ENCODE measurements around the gene TMIE. TPM values are rescaled to one million over a fixed set of nuclear protein-coding genes. Genes with fewer than 3 reads are reported as not detected.

Gene TMIE
- polyA plus RNA-seq, 1 donor (not counting 4 experiments of a cell fraction or from before 2014, with no cell fraction given) = 0.07 TPM

- Histone ChIP-seq H3K4me1 (ENCODE audit: control insufficient read depth, extremely low read depth, insufficient read depth, low read length) (no peaks in the 10 kb centered on the region), H3K36me3 (ENCODE audit: control insufficient read depth in 2 of 2, extremely low read depth in 1 of 2, insufficient read depth in 2 of 2, low read length in 2 of 2) (peaks cover 65 to 80% of the 10 kb centered on the region in 2 experiments), H3K9me1 (ENCODE audit: control insufficient read depth, extremely low read depth, insufficient read depth, low read length) (no peaks in the 10 kb centered on the region), H3K27ac (ENCODE audit: control insufficient read depth, insufficient read depth, low read length) (no peak overlapping the region), H3K4me2 (ENCODE audit: control insufficient read depth, extremely low read depth, insufficient read depth, low read depth, low read length) (no peak overlapping the region), H3K4me3 (ENCODE audit: control insufficient read depth in 2 of 3, extremely low read depth in 1 of 3, insufficient read depth in 2 of 3, low read depth in 1 of 3, low read length in 3 of 3) (no peak overlapping the region), H4K20me1 (ENCODE audit: control insufficient read depth, extremely low read depth, insufficient read depth, low read length) (no peaks in the 10 kb centered on the region), H3K9ac (ENCODE audit: control insufficient read depth, extremely low read depth, insufficient read depth, low read length) (no peak overlapping the region), H2AFZ (ENCODE audit: control insufficient read depth, low read length) (no peak overlapping the region), H3K9me3 (ENCODE audit: control insufficient read depth, low read depth, low read length) (no peaks in the 10 kb centered on the region), H3K27me3 (ENCODE audit: control insufficient read depth, extremely low read depth, insufficient read depth, low read length) (no peaks in the 10 kb centered on the region), H3K79me2 (ENCODE audit: control insufficient read depth, insufficient read depth, low read length) (no peaks in the 10 kb centered on the region)
- dilution Hi-C loops (cut with MboI; ENCODE audit: extremely low pct_ligation_motif_present, low sequenced_read_pairs) = no loop called here
- TF ChIP-seq CTCF (optimal IDR thresholded peaks at IDR 0.05 in 1 of 3, IDR thresholded peaks at IDR 0.05 in 1 of 3, conservative IDR thresholded peaks at IDR 0.05 in 1 of 3; ENCODE audit: extremely low read depth in 1 of 3, insufficient read depth in 2 of 3, low read length in 3 of 3) (no peak), EZH2 (IDR thresholded peaks at IDR 0.05; ENCODE audit: low read length) (no peak)
- no peak for FAIRE-seq
- DNase-seq (ENCODE audit: low read depth, low spot score) = no peak
These were observed 19.2 kb upstream of the TMIE start for GRCh38 chr3:46681856-46682540.

GRCh38 chr3:46682974-46683373 lies 18.2 kb upstream of the TMIE start:
- Histone ChIP-seq H2AFZ (ENCODE audit: control insufficient read depth, low read length) (no peak overlapping the region), H3K79me2 (ENCODE audit: control insufficient read depth, insufficient read depth, low read length) (no peaks in the 10 kb centered on the region), H3K4me1 (ENCODE audit: control insufficient read depth, extremely low read depth, insufficient read depth, low read length) (no peaks in the 10 kb centered on the region), H3K27me3 (ENCODE audit: control insufficient read depth, extremely low read depth, insufficient read depth, low read length) (no peaks in the 10 kb centered on the region), H3K4me3 (ENCODE audit: control insufficient read depth in 2 of 3, extremely low read depth in 1 of 3, insufficient read depth in 2 of 3, low read depth in 1 of 3, low read length in 3 of 3) (no peak overlapping the region), H3K9ac (ENCODE audit: control insufficient read depth, extremely low read depth, insufficient read depth, low read length) (no peak overlapping the region), H3K27ac (ENCODE audit: control insufficient read depth, insufficient read depth, low read length) (no peak overlapping the region), H4K20me1 (ENCODE audit: control insufficient read depth, extremely low read depth, insufficient read depth, low read length) (no peaks in the 10 kb centered on the region), H3K9me1 (ENCODE audit: control insufficient read depth, extremely low read depth, insufficient read depth, low read length) (no peaks in the 10 kb centered on the region), H3K36me3 (ENCODE audit: control insufficient read depth in 2 of 2, extremely low read depth in 1 of 2, insufficient read depth in 2 of 2, low read length in 2 of 2) (peaks cover 70 to 76% of the 10 kb centered on the region in 2 experiments), H3K4me2 (ENCODE audit: control insufficient read depth, extremely low read depth, insufficient read depth, low read depth, low read length) (no peak overlapping the region), H3K9me3 (ENCODE audit: control insufficient read depth, low read depth, low read length) (no peaks in the 10 kb centered on the region)
- no peak for DNase-seq (ENCODE audit: low read depth, low spot score)
- TF ChIP-seq EZH2 (IDR thresholded peaks at IDR 0.05; ENCODE audit: low read length) = no peak
- TF ChIP-seq CTCF (optimal IDR thresholded peaks at IDR 0.05 in 1 of 3, IDR thresholded peaks at IDR 0.05 in 1 of 3, conservative IDR thresholded peaks at IDR 0.05 in 1 of 3; ENCODE audit: extremely low read depth in 1 of 3, insufficient read depth in 2 of 3, low read length in 3 of 3) = no peak
- no peak for FAIRE-seq
- dilution Hi-C loops (cut with MboI; ENCODE audit: extremely low pct_ligation_motif_present, low sequenced_read_pairs) = no loop called here
